HL-60 (cell line): ENCODE results near the gene TRIP11.

Experiments
- DNase-seq, 2 experiments: peaks; one replicate each; pipeline ENCODE4 v3.0.0-alpha.2; 2010 to 2020; ENCODE audit warnings: low read depth in 1 of 2, low spot score in 1 of 2
- H3K27ac ChIP-seq: fragments of 250-450 bp; sonication (Bioruptor Pico); replicated peaks from 2 replicates; pipeline ENCODE4 v1.5.1; 2020; ENCODE audit warnings: mild to moderate bottlenecking, moderate library complexity
- H3K27me3 ChIP-seq: fragments of 250-450 bp; sonication (Bioruptor Pico); 2 replicates; pipeline ENCODE4 v1.5.1; 2021; ENCODE audit warnings: mild to moderate bottlenecking, moderate library complexity; ENCODE audit not compliant: insufficient read depth, poor library complexity, severe bottlenecking
- H3K4me3 ChIP-seq: replicated peaks from 2 replicates; pipeline ENCODE4 v1.5.1; 2011; ENCODE audit warnings: mild to moderate bottlenecking, control low read depth, low read length; ENCODE audit not compliant: insufficient read depth
- CTCF ChIP-seq: IDR thresholded peaks from one replicate; pipeline ENCODE4 v1.5.1; 2011; ENCODE audit warnings: low read length, control low read depth, inconsistent platforms; ENCODE audit not compliant: insufficient read depth
- GABPA ChIP-seq: IDR thresholded peaks from 2 replicates; pipeline ENCODE4 v1.6.1; 2012; ENCODE audit warnings: low read depth
- POLR2AphosphoS5 ChIP-seq: IDR thresholded peaks from 2 replicates; pipeline ENCODE4 v1.6.1; 2012; ENCODE audit warnings: low read depth
- SPI1 ChIP-seq: IDR thresholded peaks from 2 replicates; pipeline ENCODE4 v1.6.1; 2012; ENCODE audit warnings: low read depth, mild to moderate bottlenecking, borderline replicate concordance
- TF ChIP-seq, protein P1 (sequence below): IDR thresholded peaks from 2 replicates; pipeline ENCODE4 v1.6.1; 2012; ENCODE audit warnings: low read depth; ENCODE audit not compliant: insufficient replicate concordance

Gene TRIP11

GRCh38 chr14:91942128-91942527, 97.7 kb downstream of the TRIP11 start:
- H3K27ac ChIP-seq, result no peak overlapping the region
- TF ChIP-seq CTCF (no peak), POLR2AphosphoS5 (no peak), SPI1 (no peak), GABPA (no peak)
- TF ChIP-seq, protein P1, sequence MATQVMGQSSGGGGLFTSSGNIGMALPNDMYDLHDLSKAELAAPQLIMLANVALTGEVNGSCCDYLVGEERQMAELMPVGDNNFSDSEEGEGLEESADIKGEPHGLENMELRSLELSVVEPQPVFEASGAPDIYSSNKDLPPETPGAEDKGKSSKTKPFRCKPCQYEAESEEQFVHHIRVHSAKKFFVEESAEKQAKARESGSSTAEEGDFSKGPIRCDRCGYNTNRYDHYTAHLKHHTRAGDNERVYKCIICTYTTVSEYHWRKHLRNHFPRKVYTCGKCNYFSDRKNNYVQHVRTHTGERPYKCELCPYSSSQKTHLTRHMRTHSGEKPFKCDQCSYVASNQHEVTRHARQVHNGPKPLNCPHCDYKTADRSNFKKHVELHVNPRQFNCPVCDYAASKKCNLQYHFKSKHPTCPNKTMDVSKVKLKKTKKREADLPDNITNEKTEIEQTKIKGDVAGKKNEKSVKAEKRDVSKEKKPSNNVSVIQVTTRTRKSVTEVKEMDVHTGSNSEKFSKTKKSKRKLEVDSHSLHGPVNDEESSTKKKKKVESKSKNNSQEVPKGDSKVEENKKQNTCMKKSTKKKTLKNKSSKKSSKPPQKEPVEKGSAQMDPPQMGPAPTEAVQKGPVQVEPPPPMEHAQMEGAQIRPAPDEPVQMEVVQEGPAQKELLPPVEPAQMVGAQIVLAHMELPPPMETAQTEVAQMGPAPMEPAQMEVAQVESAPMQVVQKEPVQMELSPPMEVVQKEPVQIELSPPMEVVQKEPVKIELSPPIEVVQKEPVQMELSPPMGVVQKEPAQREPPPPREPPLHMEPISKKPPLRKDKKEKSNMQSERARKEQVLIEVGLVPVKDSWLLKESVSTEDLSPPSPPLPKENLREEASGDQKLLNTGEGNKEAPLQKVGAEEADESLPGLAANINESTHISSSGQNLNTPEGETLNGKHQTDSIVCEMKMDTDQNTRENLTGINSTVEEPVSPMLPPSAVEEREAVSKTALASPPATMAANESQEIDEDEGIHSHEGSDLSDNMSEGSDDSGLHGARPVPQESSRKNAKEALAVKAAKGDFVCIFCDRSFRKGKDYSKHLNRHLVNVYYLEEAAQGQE, result no peak
- no peak for DNase-seq
- H3K4me3 ChIP-seq, result no peak overlapping the region
- peaks cover 13% of the 10 kb centered on the region for H3K27me3 ChIP-seq

GRCh38 chr14:91940209-91940608, 99.7 kb downstream of the TRIP11 start:
- H3K27ac ChIP-seq, result no peak overlapping the region
- H3K4me3 ChIP-seq, result no peak overlapping the region
- no peaks in the 10 kb centered on the region for H3K27me3 ChIP-seq
- DNase-seq, result no peak
- TF ChIP-seq GABPA (no peak), POLR2AphosphoS5 (no peak), SPI1 (no peak), CTCF (no peak)
- TF ChIP-seq, protein P1, result no peak

GRCh38 chr14:91935586-91935985, 104.3 kb downstream of the TRIP11 start:
- no peak for DNase-seq
- H3K27ac ChIP-seq, result no peak overlapping the region
- H3K27me3 ChIP-seq, result peaks cover 2% of the 10 kb centered on the region
- TF ChIP-seq CTCF (no peak), POLR2AphosphoS5 (no peak)
- no peak overlapping the region for H3K4me3 ChIP-seq

- no peak for DNase-seq
- Histone ChIP-seq H3K4me3 (no peak overlapping the region), H3K27ac (no peak overlapping the region), H3K27me3 (peaks cover 2% of the 10 kb centered on the region)
- TF ChIP-seq GABPA (no peak), POLR2AphosphoS5 (no peak), SPI1 (no peak)
- TF ChIP-seq, protein P1, result no peak
These were observed 105.1 kb downstream of the TRIP11 start for GRCh38 chr14:91934554-91935285.
